IMR-90 (cell line): ENCODE measurements around the gene ATP6V0E2. TPM values are rescaled to one million over a fixed set of nuclear protein-coding genes. Genes with fewer than 3 reads are reported as not detected.

Experiments used
- ATAC-seq: fragments of 200-7000 bp; cut with Tn5 transposase; 2 replicates; pipeline ENCODE4 v1.9.1; 2020; ENCODE audit warnings: low read depth, mild to moderate bottlenecking, moderate library complexity
- BruUV-seq: library from RNA; stranded (reverse); fragments of 400-500 nt; replicated peaks from 2 replicates; lab custom pipeline; 2021; lab: Mats Ljungman, UMichigan
- CTCF ChIA-PET: fragments of 300-600 bp; formaldehyde crosslinking; extraction: SDS; loops from one replicate; lab custom pipeline; 2021; ENCODE audit warnings: antibody characterized with exemption; lab: Yijun Ruan, JAX
- POLR2A ChIA-PET: fragments of 300-600 bp; sonication (Branson Sonifier 250); formaldehyde crosslinking; loops from one replicate; lab custom pipeline; 2022; ENCODE audit warnings: antibody characterized with exemption; ENCODE audit not compliant: unreplicated experiment; lab: Charles Lee
- DNase-seq: peaks from one replicate; pipeline ENCODE4 v3.0.0; 2013
- H2AFZ ChIP-seq: replicated peaks from 2 replicates; pipeline ENCODE3; 2013; ENCODE audit warnings: low read length, mild to moderate bottlenecking; ENCODE audit not compliant: poor library complexity
- H2AK5ac ChIP-seq: 2 replicates; pipeline ENCODE4 v1.6.1; 2013; ENCODE audit warnings: low read depth, low read length, inconsistent platforms
- H2AK9ac ChIP-seq: replicated peaks from 2 replicates; pipeline ENCODE3; 2013; ENCODE audit warnings: mild to moderate bottlenecking, low read depth, low read length, moderate library complexity; ENCODE audit not compliant: poor library complexity
- H2BK120ac ChIP-seq: 2 replicates; pipeline ENCODE4 v1.6.1; 2013; ENCODE audit warnings: low read depth, low read length, inconsistent platforms
- H2BK15ac ChIP-seq: 3 replicates; pipeline ENCODE4 v1.6.1; 2013; ENCODE audit warnings: low read depth, low read length, inconsistent platforms
- H2BK20ac ChIP-seq: 2 replicates; pipeline ENCODE4 v1.6.1; 2013; ENCODE audit warnings: low read depth, mild to moderate bottlenecking, inconsistent platforms, low read length, moderate library complexity
- H2BK5ac ChIP-seq: 2 replicates; pipeline ENCODE4 v1.6.1; 2013; ENCODE audit warnings: mild to moderate bottlenecking, low read depth, low read length, inconsistent platforms; ENCODE audit not compliant: poor library complexity, severe bottlenecking
- H3K14ac ChIP-seq: replicated peaks from 2 replicates; pipeline ENCODE4 v1.6.1; 2013; ENCODE audit warnings: low read depth, low read length, inconsistent platforms
- H3K18ac ChIP-seq: 2 replicates; pipeline ENCODE4 v1.6.1; 2013; ENCODE audit warnings: low read depth, low read length, control low read depth
- H3K23ac ChIP-seq: 2 replicates; pipeline ENCODE4 v1.6.1; 2013; ENCODE audit warnings: low read depth, low read length, inconsistent platforms
- H3K27ac ChIP-seq: 2 replicates; pipeline ENCODE4 v1.5.1; 2013; ENCODE audit warnings: mild to moderate bottlenecking, control low read depth, low read length; ENCODE audit not compliant: insufficient read depth
- H3K27me3 ChIP-seq: 2 replicates; pipeline ENCODE4 v1.6.1; 2013; ENCODE audit warnings: low read length; ENCODE audit not compliant: control insufficient read depth, insufficient read depth
- H3K36me3 ChIP-seq: 2 replicates; pipeline ENCODE4 v1.6.1; 2013; ENCODE audit warnings: low read length, mixed read lengths; ENCODE audit not compliant: control insufficient read depth, insufficient read depth
- H3K4ac ChIP-seq: 2 replicates; pipeline ENCODE4 v1.6.1; 2013; ENCODE audit warnings: low read depth, low read length, inconsistent platforms
- H3K4me1 ChIP-seq: 2 replicates; pipeline ENCODE4 v1.6.1; 2013; ENCODE audit warnings: low read length, mixed read lengths; ENCODE audit not compliant: control insufficient read depth, insufficient read depth
- H3K4me2 ChIP-seq: 2 replicates; pipeline ENCODE4 v1.6.1; 2013; ENCODE audit warnings: low read depth, mild to moderate bottlenecking, control low read depth, low read length, moderate library complexity
- H3K4me3 ChIP-seq: 2 replicates; pipeline ENCODE4 v1.5.1; 2013; ENCODE audit warnings: low read depth, mild to moderate bottlenecking, control low read depth, low read length, moderate library complexity; ENCODE audit not compliant: insufficient read depth
- H3K56ac ChIP-seq: 2 replicates; pipeline ENCODE4 v1.6.1; 2013; ENCODE audit warnings: low read length, inconsistent platforms; ENCODE audit not compliant: insufficient read depth; ENCODE audit errors: extremely low read depth
- H3K79me1 ChIP-seq, 2 experiments: 2 replicates each; pipeline ENCODE4 v1.6.1; 2013; ENCODE audit warnings: low read length in 2 of 2, inconsistent platforms in 1 of 2, low read depth in 1 of 2
- H3K9ac ChIP-seq: 2 replicates; pipeline ENCODE4 v1.6.1; 2013; ENCODE audit warnings: low read depth, low read length, control low read depth
- H3K9me1 ChIP-seq: 2 replicates; pipeline ENCODE4 v1.6.1; 2013; ENCODE audit warnings: low read length, inconsistent platforms; ENCODE audit not compliant: insufficient read depth
- H3K9me3 ChIP-seq: 2 replicates; pipeline ENCODE4 v1.6.1; 2013; ENCODE audit warnings: low read length; ENCODE audit not compliant: control insufficient read depth, insufficient read depth
- H4K20me1 ChIP-seq: 2 replicates; pipeline ENCODE4 v1.6.1; 2013; ENCODE audit warnings: low read length, inconsistent platforms; ENCODE audit not compliant: insufficient read depth
- H4K5ac ChIP-seq: 2 replicates; pipeline ENCODE4 v1.6.1; 2013; ENCODE audit warnings: mild to moderate bottlenecking, low read depth, low read length, control low read depth
- H4K8ac ChIP-seq, 2 experiments: 2 replicates each; pipeline ENCODE4 v1.6.1; 2013; ENCODE audit warnings: low read depth in 2 of 2, low read length in 2 of 2, control low read depth in 1 of 2, inconsistent platforms in 1 of 2
- H4K91ac ChIP-seq: 2 replicates; pipeline ENCODE4 v1.6.1; 2013; ENCODE audit warnings: low read depth, low read length, inconsistent platforms; ENCODE audit not compliant: insufficient read depth
- FOS ChIP-seq: fragments of 150-350 bp; IDR thresholded peaks from 2 replicates; pipeline ENCODE4 v1.6.1; 2016; ENCODE audit warnings: low read depth, low read length
- MAFK ChIP-seq: IDR thresholded peaks from 2 replicates; pipeline ENCODE4 v1.6.1; 2012; ENCODE audit warnings: low read depth, low read length, improper control_type of control experiment
- POLR2A ChIP-seq: IDR thresholded peaks from 2 replicates; pipeline ENCODE4 v1.6.1; 2012; ENCODE audit warnings: mild to moderate bottlenecking, low read depth, low read length
- RFX5 ChIP-seq: IDR thresholded peaks from 2 replicates; pipeline ENCODE4 v1.8.0; 2012; ENCODE audit warnings: low read depth, mild to moderate bottlenecking, low read length, moderate library complexity
- USF2 ChIP-seq: fragments of 150-350 bp; IDR thresholded peaks from 2 replicates; pipeline ENCODE4 v1.6.1; 2017; ENCODE audit warnings: mild to moderate bottlenecking, antibody characterized with exemption, low read length, low read depth
- WGBS, 2 experiments: methylation state at CpG; one replicate each; pipeline versions ENCODE4 v1.1.5 to v1.1.7; 2013; ENCODE audit warnings: missing lambda C conversion rate in 2 of 2; ENCODE audit not compliant: insufficient read length in 1 of 2; ENCODE audit errors: extremely low coverage in 2 of 2; 5-methylcytosine and 5-hydroxymethylcytosine counted together
- dilution Hi-C: fragments of 300-500 bp; cut with HindIII; formaldehyde crosslinking; loops from one replicate; pipeline ENCODE4 v1.14.3; 2018; ENCODE audit warnings: low sequenced_read_pairs; ENCODE audit not compliant: unreplicated experiment
- in situ Hi-C: fragments of 300-500 bp; cut with MboI; formaldehyde crosslinking; loops from 3 replicates; pipeline ENCODE4 v1.14.3; 2019; ENCODE audit warnings: low sequenced_read_pairs, inconsistent platforms, mixed read lengths
- intact Hi-C: fragments of 100-400 bp; cut with micrococcal nuclease; formaldehyde crosslinking; loops from 2 replicates; pipeline ENCODE4 v1.10.0; 2022
- polyA plus RNA-seq, 3 experiments: library from polyadenylated mRNA; depleted of rRNA; stranded (reverse); fragments of >200 nt; gene quantifications; 2 replicates each; pipeline ENCODE4 v1.2.3, GENCODE V29; 2012; ENCODE audit warnings: low replicate concordance in 1 of 3
- total RNA-seq: library from RNA; depleted of rRNA; stranded (reverse); fragments of >200 nt; gene quantifications from 2 replicates; pipeline ENCODE4 v1.2.3, GENCODE V29; 2012

ATP6V0E2 gene
- total and polyA plus RNA-seq, 2 of the 4 experiments (the other 2 are of a cell fraction) = 5.7 to 30.3 TPM

GRCh38 chr7:149850716-149851115 is 23.1 kb upstream of the ATP6V0E2 start:
- Histone ChIP-seq H4K5ac (no peak overlapping the region), H4K91ac (no peak overlapping the region), H2AK5ac (no peak overlapping the region), H3K9me3 (no peaks in the 10 kb centered on the region), H3K79me1 (no peaks in the 10 kb centered on the region; a peak in 1 of 4 replicates), H2BK5ac (no peak overlapping the region), H3K18ac (no peak overlapping the region), H3K36me3 (peaks cover 18% of the 10 kb centered on the region), H3K9me1 (peaks cover 8% of the 10 kb centered on the region), H3K4me1 (peaks cover 11% of the 10 kb centered on the region), H3K4me3 (no peak overlapping the region), H2BK20ac (no peak overlapping the region), H3K27me3 (no peaks in the 10 kb centered on the region), H2BK120ac (no peak overlapping the region), H3K14ac (no peak overlapping the region), H2BK15ac (no peak overlapping the region), H3K9ac (no peak overlapping the region), H3K23ac (no peak overlapping the region), H3K4me2 (no peak overlapping the region), H3K27ac (no peak overlapping the region), H2AK9ac (no peak overlapping the region), H3K4ac (no peak overlapping the region), H4K8ac (no peak overlapping the region), H2AFZ (no peak overlapping the region), H3K56ac (no peak overlapping the region), H4K20me1 (no peaks in the 10 kb centered on the region)
- in situ Hi-C loops = loop anchor here (25.0 kb wide), 1 partner anchor 562 kb away; a partner anchor contains a TSS
- no peak for TF ChIP-seq FOS
- TF ChIP-seq POLR2A = no peak
- no peak for TF ChIP-seq RFX5
- TF ChIP-seq MAFK = no peak
- TF ChIP-seq USF2 = no peak
- ATAC-seq (no peak), DNase-seq (no peak)
- intact Hi-C loops = no loop called here
- no CpG with 5 or more reads among the region's 4 CpGs for WGBS, 2 experiments
- dilution Hi-C loops = no loop called here
- CTCF ChIA-PET = no interaction called here
- POLR2A ChIA-PET = no interaction called here
- no TSS peak for BruUV-seq
